Adrenal gland (tissue), 12 donors: Measurements from ENCODE around the gene SFN. TPM values are rescaled to one million over a fixed set of nuclear protein-coding genes. Genes with fewer than 3 reads are reported as not detected.

Source experiments
- DNase-seq, 7 donors: peaks; one replicate each; pipeline ENCODE4 v3.0.0-alpha.2; 2019 to 2020
- H3K27ac ChIP-seq, 5 donors: fragments of 200-600 bp; sonication (generic) in 4 of 5; 1 replicate in 3 of 5; 2 replicates in 2 of 5; pipeline versions ENCODE4 v1.5.1 to v1.8.0; 2016 to 2020; ENCODE audit warnings: mild to moderate bottlenecking in 1 of 5
- H3K27me3 ChIP-seq: fragments of 200-600 bp; 2 replicates; pipeline ENCODE4 v1.8.0; 2021
- H3K36me3 ChIP-seq, 2 donors: fragments of 200-600 bp; replicated peaks in 1 of 2; 1 replicate in 1 of 2; 2 replicates in 1 of 2; pipeline versions ENCODE4 v1.5.1 to v1.8.0; 2018 to 2022
- H3K4me1 ChIP-seq, 2 donors: fragments of 200-600 bp; replicated peaks in 1 of 2; 1 replicate in 1 of 2; 2 replicates in 1 of 2; pipeline versions ENCODE4 v1.5.1 to v1.8.0; 2018 to 2021
- H3K4me3 ChIP-seq, 4 donors: fragments of 200-600 bp; sonication (generic) in 3 of 4; one replicate each; pipeline ENCODE4 v1.5.1; 2016 to 2018
- H3K9me3 ChIP-seq, 3 donors: fragments of 200-600 bp; sonication (generic) in 1 of 3; replicated peaks in 1 of 3; 1 replicate in 2 of 3; 2 replicates in 1 of 3; pipeline versions ENCODE4 v1.5.1 to v1.8.0; 2016 to 2021
- CTCF ChIP-seq, 6 experiments: fragments of 450-650 bp in 4 of 6; fragments of 200-600 bp in 2 of 6; sonication (generic) in 1 of 6; IDR thresholded peaks; 1 replicate in 5 of 6; 2 replicates in 1 of 6; pipeline versions ENCODE4 v1.5.1 to v1.8.0; 2016 to 2021; ENCODE audit warnings: antibody characterized with exemption in 6 of 6, mild to moderate bottlenecking in 2 of 6, moderate library complexity in 1 of 6
- POLR2A ChIP-seq, 2 donors: fragments of 450-650 bp; IDR thresholded peaks; one replicate each; pipeline ENCODE4 v1.6.1; 2017; ENCODE audit warnings: antibody characterized with exemption in 2 of 2, mild to moderate bottlenecking in 2 of 2, moderate library complexity in 1 of 2
- WGBS, 4 donors: extraction: QIAGEN DNeasy Blood & Tissue Kit in 2 of 4; methylation state at CpG; one replicate each; pipeline versions ENCODE4 v1.1.5 to v1.1.7; 2013 to 2017; 5-methylcytosine and 5-hydroxymethylcytosine counted together
- intact Hi-C, 2 donors: fragments of 100-400 bp; cut with DNase I; formaldehyde crosslinking; loops; one replicate each; pipeline versions ENCODE4 v1.14.1 to v1.15.0; 2022 to 2023
- polyA plus RNA-seq, 3 donors: library from polyadenylated mRNA; stranded (reverse); fragments of 200-250 nt in 2 of 3; fragments of 350-450 nt in 1 of 3; fragmentation: Illumina TruSeq in 1 of 3; extraction: RNeasy Lipid Tissue Mini Kit (QIAGEN cat#74804) in 1 of 3; gene quantifications; one replicate each; pipeline ENCODE4 v1.2.3, GENCODE V29; 2013 to 2014
- total RNA-seq, 9 donors: library from RNA; depleted of rRNA in 4 of 9; stranded (reverse); fragments of >200 nt in 4 of 9; fragments of 120-200 nt in 1 of 9; fragmentation: NEBNext Ultra II Directional in 1 of 9; extraction: Animal tissue kit (Norgen Biotek cat#: 25700) in 1 of 9; gene quantifications; one replicate each; pipeline versions ENCODE4 v1.1.0 to v1.2.4, GENCODE V29; 2013 to 2023
- donor health status: healthy with polysubstance abuse.
- donor health status: Bipolar disorder and iron deficiency.
- donor health status: DM: yes; HTN: yes; CAD: no.
- donor health status: DM: no; HTN: no; CAD: no.
- donor health status: DM: no; HTN: no; CAD: no.
- donor health status: DM: yes; HTN: yes; CAD: no.

Gene SFN
- total and polyA plus RNA-seq, 12 donors, result 0.06 to 1.1 (median 0.40) TPM; not detected in 4

- DNase-seq, result peak; percentile 81 to 94 (median 91)
- no peaks in the 10 kb centered on the region for H3K9me3 ChIP-seq
- H3K36me3 ChIP-seq, result no peaks in the 10 kb centered on the region
- peaks cover 0 to 11% of the 10 kb centered on the region in 2 donors for H3K4me1 ChIP-seq
- TF ChIP-seq CTCF (IDR thresholded peaks at IDR 0.05) (no peak), POLR2A (IDR thresholded peaks at IDR 0.05) (no peak)
- H3K27me3 ChIP-seq, result no peaks in the 10 kb centered on the region
- H3K4me3 ChIP-seq, result no peak overlapping the region
- 23 to 48% (median 38%) methylated on average over 4 to 6 of the region's 6 CpGs for WGBS, 4 donors
- intact Hi-C loops, result no loop called here
- H3K27ac ChIP-seq, result peak overlapping the region in 3 of 5 donors; percentile 75 to 87 (median 76)
Observed at GRCh38 chr1:26907071-26907917, 44.3 kb downstream of the SFN start.

- DNase-seq, result no peak
- no peak for TF ChIP-seq POLR2A (IDR thresholded peaks at IDR 0.05)
- no peak for TF ChIP-seq CTCF (IDR thresholded peaks at IDR 0.05)
- Histone ChIP-seq H3K27ac (no peak overlapping the region), H3K4me1 (peaks cover 17 to 26% of the 10 kb centered on the region in 2 donors), H3K9me3 (no peaks in the 10 kb centered on the region), H3K36me3 (no peaks in the 10 kb centered on the region), H3K27me3 (no peaks in the 10 kb centered on the region), H3K4me3 (no peak overlapping the region)
- WGBS, 4 donors, result 63 to 100% (median 89%) methylated on average over 3 of the region's 3 CpGs
- intact Hi-C loops, result no loop called here
Observed at GRCh38 chr1:26909951-26910342, 47.0 kb downstream of the SFN start.

GRCh38 chr1:26910343-26911160 is 47.6 kb downstream of the SFN start:
- no peak overlapping the region for H3K4me3 ChIP-seq
- H3K9me3 ChIP-seq, result no peaks in the 10 kb centered on the region
- intact Hi-C loops, result no loop called here
- no peak for DNase-seq
- 55 to 82% (median 78%) methylated on average over 3 to 4 of the region's 4 CpGs for WGBS, 4 donors
- no peak overlapping the region for H3K27ac ChIP-seq
- H3K4me1 ChIP-seq, result peaks cover 22 to 32% of the 10 kb centered on the region in 2 donors
- no peak for TF ChIP-seq CTCF (IDR thresholded peaks at IDR 0.05)
- no peaks in the 10 kb centered on the region for H3K27me3 ChIP-seq
- no peaks in the 10 kb centered on the region for H3K36me3 ChIP-seq

GRCh38 chr1:26911399-26912146 is 48.6 kb downstream of the SFN start:
- Histone ChIP-seq H3K27ac (peak overlapping the region in 2 of 5 donors; percentile 20 to 92), H3K36me3 (no peaks in the 10 kb centered on the region), H3K27me3 (no peaks in the 10 kb centered on the region), H3K4me3 (no peak overlapping the region), H3K4me1 (peaks cover 22 to 34% of the 10 kb centered on the region in 2 donors), H3K9me3 (no peaks in the 10 kb centered on the region)
- no peak for TF ChIP-seq CTCF (IDR thresholded peaks at IDR 0.05)
- TF ChIP-seq POLR2A (IDR thresholded peaks at IDR 0.05), result no peak
- intact Hi-C loops, result no loop called here
- peak in 1 of 7 donors; percentile 31 for DNase-seq
- WGBS, 4 donors, result 76 to 94% (median 82%) methylated on average over 3 to 8 of the region's 8 CpGs
